HG02610 (cell line): ENCODE results near the gene MTFR1L.

ENCODE experiments used
- ATAC-seq: cut with Tn5 transposase; IDR thresholded peaks from one replicate; pipeline ENCODE4 v1.9.1; 2021; ENCODE audit warnings: mild to moderate bottlenecking, moderate library complexity; ENCODE audit not compliant: unreplicated experiment

MTFR1L gene

DNA sequence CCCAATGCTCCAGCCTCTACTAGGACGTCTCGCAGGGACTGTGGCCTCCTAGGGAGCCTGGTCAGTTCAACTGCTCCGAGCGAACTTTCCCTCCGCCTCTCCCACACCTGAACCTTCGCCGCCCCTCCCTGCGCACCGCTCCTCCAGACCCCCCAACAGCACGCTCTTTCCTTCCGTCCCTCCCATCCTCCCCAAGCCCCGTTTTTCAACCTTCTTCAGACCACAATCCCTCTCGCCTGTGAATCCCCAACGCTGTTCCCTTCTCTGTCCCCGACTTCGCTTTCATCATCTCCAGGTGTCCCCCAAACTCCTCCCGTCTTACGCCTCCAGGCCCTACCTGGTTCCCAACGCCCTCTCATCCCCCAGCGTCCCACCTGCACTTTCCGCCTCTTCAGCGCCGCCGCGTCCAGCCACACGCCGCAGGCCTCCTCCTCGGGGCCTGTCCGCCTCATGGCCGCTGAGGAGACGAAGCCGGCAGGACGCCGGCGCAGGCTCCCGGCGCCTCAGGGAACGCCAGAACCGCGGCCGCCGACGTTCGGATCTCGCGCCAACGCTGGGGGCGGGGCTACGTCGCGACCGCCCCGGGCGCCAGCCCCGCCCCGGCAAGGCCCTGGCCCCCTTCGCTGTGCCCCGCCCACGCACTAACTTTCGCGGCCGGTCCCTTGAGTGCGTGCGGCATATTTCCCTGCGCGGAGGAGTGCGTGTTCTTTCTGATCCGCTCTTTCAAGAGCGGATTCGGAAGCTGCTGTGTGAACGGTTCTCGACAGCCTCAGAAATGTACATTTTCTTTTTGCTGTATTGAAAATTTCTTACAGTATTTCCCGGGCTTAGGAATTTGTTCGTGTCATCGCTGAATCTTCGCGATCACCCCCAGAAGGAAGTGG lies 39.4 kb downstream of the MTFR1L start, which contains the start of gene AUNIP:
Gene AUNIP (minus strand): TSS at position 552 of the 884 bp plus-strand sequence. CDS start 100 bp downstream, at position 452.
- peak; percentile 82 for ATAC-seq

DNA sequence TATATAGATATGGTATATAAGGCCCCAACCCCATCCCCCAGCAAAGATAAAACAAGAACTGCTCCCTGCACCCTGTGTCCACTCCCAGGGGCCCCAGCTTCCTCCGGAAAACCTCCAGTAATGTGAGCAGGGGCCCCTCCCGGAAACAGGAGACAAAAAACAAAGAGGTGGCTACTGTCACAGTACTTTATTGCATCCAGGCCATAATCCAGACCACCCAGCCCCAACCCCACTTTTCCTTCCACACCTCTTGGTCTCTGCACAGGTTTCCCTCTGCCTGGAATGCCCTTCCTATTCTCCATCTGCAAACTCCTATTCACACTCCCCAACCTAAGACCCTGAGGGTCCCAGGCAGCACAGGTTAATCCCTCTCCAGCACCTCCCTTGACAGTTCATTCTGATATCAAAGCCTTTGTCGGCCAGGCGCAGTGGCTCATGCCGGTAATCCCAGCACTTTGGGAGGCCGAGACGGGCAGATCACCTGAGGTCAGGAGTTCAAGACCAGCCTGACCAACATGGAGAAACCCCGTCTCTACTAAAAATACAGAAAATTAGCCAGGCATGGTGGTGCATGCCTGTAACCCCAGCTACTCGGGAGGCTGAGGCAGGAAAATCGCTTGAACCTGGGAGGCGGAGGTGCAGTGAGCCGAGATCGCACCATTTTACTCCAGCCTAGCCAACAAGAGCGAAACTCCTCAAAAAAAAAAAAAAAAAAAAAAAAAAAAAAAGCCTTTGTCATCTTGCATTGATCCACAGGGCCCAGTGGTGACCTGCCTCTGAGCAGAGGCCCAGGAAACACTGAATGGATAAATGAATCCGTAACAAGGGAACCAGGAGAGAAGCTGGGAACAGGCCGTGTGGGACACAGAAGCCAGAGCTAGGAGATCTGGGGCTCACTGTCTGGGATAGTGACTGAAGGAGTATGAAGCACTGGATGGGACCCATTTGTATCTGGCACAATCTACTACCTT lies 41.8 kb downstream of the MTFR1L start:
- ATAC-seq = no peak

DNA sequence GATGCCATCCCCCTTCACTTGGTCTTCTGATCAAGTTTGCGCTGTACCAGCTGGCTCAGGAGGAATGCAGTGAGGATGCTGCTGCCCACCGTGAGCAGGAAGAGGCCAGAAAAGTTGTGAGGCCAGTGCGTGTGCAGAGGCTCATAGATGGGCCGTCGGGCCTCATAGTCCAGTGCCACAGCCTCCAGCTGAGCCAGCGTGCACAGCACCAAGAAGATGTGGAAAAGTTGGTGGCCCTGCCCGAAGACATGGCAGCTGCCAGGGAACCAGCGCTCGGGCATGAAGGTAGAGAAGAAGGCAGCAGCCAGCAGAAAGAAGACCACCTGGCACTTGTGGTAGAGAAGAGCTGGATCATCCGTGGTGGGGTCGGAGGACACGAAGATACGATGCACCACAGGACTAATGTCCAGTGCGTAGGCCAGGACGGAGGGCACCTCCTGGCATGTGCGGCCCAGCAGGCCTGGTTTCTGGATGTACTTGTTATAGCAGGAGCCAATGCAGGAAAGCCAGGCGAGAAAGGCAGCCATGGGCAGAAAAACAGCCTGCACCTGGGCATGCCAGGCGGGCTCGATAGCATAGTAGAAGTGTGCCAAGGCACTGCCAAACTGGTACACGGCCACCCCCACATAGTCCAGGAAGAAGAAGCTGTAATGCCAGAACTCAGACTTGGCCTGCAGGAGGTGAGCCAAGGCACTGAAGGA lies 43.2 kb downstream of the MTFR1L start:
- ATAC-seq = no peak

DNA sequence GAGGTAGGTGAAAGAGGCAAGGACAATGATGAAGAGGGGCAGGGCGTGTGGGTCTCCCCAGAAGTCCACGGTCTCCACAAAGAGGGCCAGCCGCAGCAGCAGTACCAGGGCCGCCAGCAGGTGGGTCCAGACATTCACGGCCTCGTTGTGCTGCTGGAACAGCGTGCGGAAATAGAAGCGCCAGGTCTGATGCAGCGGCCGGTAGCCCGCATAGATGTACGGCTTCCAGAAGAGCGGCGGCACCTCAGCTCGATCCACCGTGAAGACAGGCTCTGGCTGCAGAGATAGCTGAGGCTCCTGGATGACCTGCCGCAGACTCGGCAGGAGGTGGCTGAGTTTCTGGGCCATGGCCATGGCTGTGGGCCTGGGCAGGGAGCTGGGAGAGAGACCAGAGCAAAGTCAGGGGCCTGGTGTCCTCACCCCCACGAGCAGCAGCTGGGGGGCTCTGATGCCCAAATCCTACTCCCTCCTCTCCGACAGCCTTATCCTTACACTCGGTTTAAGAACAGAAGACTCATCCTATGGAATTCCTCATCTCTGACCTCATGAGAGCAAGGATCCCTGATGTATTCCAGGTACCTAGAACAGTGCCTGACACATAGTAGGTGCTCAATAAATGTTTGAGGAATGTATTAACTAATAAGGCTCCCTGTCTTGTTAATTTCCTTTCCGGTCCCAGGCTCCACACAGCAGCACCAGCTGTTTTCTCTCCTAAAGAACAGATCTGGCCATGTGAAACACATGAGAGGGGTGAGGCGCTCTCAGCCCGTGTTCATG lies 43.9 kb downstream of the MTFR1L start:
- ATAC-seq = no peak

DNA sequence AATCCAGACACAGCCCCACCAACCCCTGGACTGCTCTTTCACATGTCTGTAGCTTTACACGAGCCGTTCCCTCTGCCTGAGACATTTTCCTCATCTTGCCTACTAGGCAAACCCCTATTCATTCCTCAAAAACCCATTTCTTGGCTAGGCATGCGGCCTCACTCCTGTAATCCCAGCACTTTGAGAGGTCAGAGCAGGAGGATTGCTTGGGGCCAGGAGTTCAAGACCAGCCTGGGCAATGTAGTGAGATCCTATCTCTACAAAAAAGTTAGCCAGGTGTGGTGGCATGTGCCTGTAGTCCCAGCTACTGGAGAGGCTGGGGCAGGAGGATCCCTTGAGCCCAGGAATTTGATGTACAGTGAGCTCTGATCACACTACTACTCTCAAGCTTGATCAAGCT lies 44.7 kb downstream of the MTFR1L start:
- no peak for ATAC-seq

DNA sequence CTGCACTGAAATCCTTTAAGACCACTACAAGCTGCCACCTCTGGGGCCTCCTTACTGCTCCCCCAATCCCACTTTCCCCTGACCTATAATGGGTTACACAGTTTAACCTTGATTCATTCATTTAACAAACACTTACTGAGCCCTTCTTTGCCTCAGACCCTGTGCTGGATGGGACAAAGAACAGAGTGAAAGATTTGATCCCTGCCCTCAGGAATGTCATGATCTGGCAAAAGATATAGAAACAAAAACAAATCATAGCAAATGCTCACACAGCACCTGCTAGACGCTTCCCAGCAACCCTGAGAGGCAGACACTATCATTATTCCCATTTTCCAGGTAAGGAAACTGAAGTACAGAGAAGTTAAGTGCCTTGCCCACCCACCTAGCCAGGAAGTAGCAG lies 46.5 kb downstream of the MTFR1L start:
- no peak for ATAC-seq

DNA sequence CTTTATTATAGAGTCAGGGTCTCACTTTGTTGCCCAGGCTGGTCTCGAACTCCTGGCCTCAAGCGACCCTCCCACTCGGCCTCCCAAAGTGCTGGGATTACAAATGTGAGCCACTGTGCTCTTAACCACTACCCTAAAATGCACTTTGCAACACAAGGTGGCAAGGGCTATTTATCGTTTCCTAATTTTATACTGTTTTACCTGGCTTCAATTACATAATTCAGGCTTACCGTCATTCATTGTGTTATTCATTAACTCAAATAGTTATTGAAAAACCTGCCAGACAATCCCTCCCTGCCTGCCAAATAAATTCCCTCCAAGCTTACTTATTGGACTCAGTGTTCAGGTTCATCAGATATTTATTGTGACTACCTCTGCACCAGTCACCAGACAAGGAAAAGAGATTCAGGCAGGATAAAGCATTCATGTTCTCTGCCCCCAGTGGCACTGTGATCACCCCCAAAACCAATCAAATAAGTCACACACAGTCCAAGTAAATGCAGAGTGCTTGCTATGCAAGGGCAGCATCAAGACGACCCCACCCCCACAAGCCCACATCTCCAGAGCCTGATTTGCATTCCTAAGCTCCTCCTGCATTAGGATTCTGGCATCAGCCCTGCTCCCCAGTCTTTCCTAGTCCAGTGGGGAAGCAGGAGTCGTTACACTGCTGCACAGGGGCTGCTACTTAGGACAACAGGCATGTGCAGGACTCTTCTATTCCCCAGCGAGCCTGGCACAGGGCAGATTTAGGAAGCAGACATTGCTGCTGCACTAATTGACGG lies 47.6 kb downstream of the MTFR1L start:
- ATAC-seq = no peak

DNA sequence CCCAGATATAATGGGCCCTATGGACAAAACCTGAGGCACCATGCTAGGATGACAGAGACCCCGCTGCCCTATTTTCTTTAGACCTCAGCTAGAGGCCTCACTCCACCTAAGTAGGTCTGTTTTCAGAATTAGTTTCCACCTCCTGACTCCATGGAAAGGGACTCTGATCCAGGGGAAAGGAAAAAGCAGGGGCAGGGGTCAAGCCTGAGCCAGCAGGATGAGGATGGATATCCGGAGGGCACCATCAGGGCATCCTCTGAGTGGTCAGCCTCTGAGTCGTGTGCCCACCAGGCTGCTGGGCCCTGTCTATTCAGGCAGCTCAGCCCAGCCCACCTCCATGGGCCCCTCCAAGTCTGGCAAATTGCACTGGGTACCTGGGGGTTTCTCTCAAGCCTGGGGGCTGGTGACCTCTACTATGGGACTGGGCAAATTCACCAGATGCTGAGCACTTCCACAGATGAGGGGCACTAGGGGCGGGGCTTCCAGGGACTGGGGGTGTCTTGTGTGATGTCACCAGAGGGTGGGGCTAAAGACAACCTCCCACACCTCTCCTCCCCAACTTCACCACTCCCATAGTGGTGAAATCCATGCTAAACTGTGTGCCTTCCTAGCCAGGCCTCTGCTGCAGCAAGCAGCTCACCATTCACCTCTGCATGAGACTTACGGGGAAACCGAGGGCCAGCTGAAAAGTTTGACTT lies 50.3 kb downstream of the MTFR1L start:
- ATAC-seq = no peak

DNA sequence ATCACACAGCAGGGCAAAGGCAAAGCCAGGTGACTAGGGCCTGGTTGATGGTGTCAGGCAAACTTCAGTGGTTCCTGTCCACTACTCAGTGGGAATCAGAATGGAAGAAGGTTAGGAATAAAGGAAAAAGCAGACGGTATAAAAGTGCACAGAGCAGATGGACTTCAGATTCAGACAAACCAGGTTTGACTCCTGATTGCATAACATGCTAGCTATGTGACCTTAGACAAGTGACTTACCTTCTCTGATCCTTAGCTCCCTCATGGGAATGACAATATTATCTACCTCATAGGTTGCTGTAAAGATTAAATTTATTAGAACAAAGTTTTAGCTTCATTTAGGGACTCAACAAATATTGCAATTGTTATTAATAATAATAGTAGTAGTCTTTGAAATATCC lies 50.9 kb downstream of the MTFR1L start:
- ATAC-seq = no peak

DNA sequence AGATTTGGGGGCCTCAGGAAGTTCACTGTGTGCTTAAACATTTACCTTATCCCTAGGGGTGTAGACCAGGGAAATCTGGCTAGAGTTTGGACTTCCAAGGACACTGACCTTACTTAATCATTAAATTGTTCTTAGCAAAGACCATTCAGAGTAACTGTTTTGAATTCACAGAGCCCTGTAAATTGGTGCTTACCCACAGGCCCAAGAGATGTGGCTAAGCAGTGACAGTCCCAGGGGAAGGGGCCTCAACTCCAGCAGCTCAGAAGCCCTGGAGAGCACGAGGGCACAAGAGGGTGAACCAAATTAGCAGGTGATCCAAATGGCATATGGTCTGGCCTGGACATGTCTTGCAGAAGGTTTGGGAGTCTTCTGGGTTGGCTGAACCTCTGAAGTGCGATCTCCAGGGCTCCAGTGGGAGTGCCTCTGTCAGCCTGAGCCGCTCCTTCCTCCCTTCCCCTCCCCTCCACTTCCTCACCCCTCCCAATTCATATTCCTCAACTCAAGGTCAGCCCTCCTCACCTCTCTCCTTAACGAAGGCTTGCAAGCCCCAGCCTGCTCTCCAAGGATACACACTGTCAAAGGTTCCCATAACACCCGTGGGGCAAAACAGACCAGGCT lies 51.4 kb downstream of the MTFR1L start:
- ATAC-seq = no peak

DNA sequence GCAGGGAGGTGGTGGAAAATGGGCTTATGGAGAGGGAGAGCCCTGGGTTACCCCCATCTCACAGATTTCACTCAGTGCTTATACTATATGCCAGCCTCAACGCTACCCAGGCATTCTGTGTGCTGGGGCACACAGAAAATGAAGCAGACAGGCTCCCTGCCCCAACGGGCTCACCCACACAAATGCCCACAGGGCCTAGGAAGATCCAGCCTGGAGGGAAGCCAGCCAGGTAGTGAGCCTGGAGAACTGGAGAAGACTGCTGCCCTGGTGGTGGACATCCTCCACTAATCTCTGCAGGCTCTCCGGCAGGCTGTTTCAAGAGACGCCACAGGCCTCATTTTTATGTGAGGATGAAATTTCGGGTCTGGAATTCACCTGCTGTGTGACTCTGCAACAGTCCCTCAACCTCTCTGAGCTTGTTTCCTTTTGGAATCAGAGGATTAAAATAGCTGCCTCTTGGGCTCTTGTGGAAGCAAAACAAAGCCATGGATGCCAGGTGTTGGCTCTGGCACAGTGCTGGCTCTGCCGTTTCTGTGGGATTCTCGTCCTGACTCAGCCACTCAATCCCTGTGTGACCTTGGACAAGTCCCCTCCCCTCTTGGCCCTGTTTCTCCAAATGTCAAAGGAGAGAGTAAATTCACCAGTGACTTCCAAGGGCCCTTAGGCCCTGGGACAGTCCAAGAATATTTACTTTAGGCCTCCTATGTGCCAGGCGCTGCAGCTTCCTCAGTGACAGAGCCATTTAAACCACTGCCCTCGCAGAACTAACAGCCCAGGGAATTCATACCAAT lies 52.1 kb downstream of the MTFR1L start:
- ATAC-seq = no peak

DNA sequence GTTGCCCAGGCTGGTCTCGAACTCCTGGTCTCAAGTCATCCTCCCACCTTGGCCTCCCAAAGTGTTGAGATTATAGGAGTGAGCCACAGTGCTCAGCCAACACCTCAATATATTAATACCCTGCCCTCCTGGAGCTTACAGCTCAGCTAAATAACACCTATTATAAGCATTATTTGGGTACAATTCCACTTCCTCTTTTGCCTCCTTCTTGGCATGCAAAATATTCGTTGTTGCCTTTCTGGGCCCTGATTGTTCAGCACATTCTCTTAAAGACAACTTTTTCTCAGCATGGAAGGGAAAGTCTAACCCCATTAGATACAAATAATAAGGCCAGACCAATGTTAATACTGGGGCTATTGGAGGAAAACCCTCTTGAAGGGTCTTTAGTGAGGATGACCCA lies 53.0 kb downstream of the MTFR1L start:
- ATAC-seq = no peak

DNA sequence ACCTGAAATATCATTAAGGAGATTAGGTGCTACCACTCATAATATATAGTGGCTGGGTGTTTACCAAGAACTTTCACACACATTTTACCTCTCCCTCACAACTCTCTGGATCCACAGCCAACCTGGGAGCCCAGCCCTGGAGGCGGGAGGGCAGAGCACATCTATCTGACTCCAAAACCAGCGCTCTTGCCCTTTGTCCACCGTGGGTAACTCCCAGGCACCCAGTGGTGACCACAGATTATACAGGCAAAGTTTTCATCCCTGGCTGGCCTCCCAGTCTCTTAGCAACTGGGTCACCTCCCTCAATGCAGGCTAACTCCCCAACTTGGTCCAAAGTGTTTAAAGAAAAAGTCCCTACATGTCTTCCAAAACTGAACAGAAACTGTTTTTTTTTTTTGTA lies 53.4 kb downstream of the MTFR1L start:
- ATAC-seq = no peak

DNA sequence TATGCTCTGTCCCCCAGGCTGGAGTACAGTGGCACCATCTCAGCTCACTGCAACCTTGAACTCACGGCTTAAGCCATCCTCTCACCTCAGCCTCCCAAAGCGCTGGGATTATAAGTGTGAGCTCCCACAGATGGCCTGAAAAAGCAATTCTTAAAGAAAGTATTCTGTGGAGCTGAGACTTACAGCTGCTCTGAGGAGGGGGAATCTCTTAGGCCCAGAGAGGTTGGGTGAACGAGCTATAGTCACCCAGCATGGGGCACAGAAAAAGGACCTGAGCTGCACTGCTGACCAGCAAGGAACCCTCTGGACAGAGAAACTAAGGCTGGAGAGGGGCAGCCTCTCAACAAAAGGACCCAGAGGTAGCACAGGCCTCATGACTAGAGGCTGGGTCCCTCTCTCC lies 54.5 kb downstream of the MTFR1L start:
- no peak for ATAC-seq

DNA sequence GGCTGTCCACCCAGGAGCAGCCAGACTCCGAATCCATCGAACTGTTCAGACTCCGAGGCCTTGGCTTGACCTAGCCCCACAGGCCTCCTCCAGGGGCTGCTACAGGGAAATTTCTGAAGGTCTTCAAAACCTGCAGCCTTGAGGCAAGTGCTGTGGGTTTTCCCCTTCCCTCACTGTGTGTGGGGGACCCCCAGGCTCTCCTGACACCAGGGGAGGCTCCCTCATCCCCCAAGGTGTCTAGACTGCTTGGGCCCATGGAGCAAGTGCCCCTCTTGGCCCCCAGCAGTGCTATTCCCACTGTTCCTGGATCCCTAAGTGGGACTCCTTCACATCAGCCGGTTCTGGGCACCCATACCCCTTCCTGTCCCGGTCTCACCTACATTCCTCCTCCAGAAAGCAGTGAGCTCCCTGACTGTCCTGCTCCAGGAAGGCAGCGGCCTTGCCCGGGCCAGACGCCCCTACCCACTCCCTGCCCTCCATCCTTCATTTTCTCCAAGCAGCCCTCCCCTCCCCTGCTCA lies 54.9 kb downstream of the MTFR1L start:
- ATAC-seq = no peak

DNA sequence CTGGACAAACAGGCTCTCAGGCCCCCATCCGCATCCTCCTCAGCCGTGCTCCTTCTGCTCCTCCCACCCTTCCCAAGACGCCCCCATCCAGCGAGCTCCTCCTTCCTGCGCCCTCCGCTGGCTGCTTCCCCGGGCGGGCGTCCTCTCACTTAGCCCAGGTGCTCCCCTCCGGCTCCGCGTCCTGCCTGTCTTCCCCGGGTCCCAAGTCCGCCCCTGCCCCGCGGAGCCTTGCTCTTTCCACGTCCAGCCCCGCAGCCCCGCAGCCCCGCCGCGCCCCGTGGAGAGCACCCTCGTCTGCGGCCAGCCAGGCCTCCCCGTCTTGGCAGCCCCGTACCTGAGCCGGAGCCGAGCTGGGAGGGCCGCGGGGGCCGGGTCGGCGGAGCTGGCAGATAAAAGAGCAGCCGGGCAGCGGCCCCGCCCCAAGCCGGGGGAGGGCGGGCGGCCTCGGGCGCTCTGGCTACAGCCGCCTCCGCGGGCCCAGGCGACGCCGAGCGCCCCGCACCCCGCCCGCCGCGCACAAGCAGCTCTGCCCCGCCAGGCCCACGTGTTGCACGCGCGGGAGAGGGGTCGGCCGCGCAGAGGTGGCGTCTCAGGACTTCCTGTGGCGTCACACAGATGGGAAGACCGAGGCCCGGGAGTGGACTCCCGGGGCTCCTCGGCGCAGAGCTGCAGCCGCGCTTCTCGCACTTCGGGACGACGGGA lies 55.6 kb downstream of the MTFR1L start, which contains the start of gene PAQR7:
Gene PAQR7 (minus strand): TSS at position 555 of the 702 bp plus-strand sequence. CDS start 11,869 bp downstream, outside the sequence.
- peak; percentile 53 for ATAC-seq
